DND-41 (cell line): ENCODE data around the gene TUBA1B.

Experiments
- ATAC-seq: fragments of 200-7000 bp; cut with Tn5 transposase; 3 replicates; pipeline ENCODE4 v1.9.1; 2021; ENCODE audit warnings: low read depth; ENCODE audit not compliant: insufficient read depth
- DNase-seq: peaks from one replicate; pipeline ENCODE4 v3.0.0-alpha.2; 2020
- H2AFZ ChIP-seq: 2 replicates; pipeline ENCODE4 v1.6.0; 2012; ENCODE audit warnings: low read depth, low read length
- H3K27ac ChIP-seq: 2 replicates; pipeline ENCODE4 v1.5.1; 2012; ENCODE audit warnings: low read length, inconsistent platforms
- H3K27me3 ChIP-seq: fragments of 200-600 bp; sonication (generic); 2 replicates; pipeline ENCODE4 v1.6.0; 2012; ENCODE audit warnings: low read length, mild to moderate bottlenecking, inconsistent platforms; ENCODE audit not compliant: insufficient read depth, poor library complexity
- H3K36me3 ChIP-seq: 2 replicates; pipeline ENCODE4 v1.5.1; 2012; ENCODE audit warnings: low read length, inconsistent platforms; ENCODE audit not compliant: insufficient read depth
- H3K4me1 ChIP-seq: 2 replicates; pipeline ENCODE4 v1.5.1; 2012; ENCODE audit warnings: mild to moderate bottlenecking, low read length; ENCODE audit not compliant: insufficient read depth
- H3K4me2 ChIP-seq: 2 replicates; pipeline ENCODE4 v1.6.0; 2012; ENCODE audit warnings: mild to moderate bottlenecking, moderate library complexity, low read length, inconsistent platforms; ENCODE audit not compliant: insufficient read depth
- H3K4me3 ChIP-seq, 2 experiments: fragments of 200-600 bp in 1 of 2; shearing (Covaris generic) in 1 of 2; 2 replicates each; pipeline ENCODE4 v1.5.1; 2012 to 2016; ENCODE audit warnings: inconsistent platforms in 2 of 2, low read length in 2 of 2, mild to moderate bottlenecking in 2 of 2, low read depth in 1 of 2, moderate library complexity in 1 of 2
- H3K79me2 ChIP-seq: 2 replicates; pipeline ENCODE4 v1.6.0; 2012; ENCODE audit warnings: low read length, inconsistent platforms; ENCODE audit not compliant: insufficient read depth
- H3K9ac ChIP-seq: 2 replicates; pipeline ENCODE4 v1.6.0; 2012; ENCODE audit warnings: low read depth, mild to moderate bottlenecking, inconsistent platforms, low read length, moderate library complexity
- H3K9me3 ChIP-seq: 2 replicates; pipeline ENCODE4 v1.5.1; 2012; ENCODE audit warnings: low read length, moderate library complexity, mild to moderate bottlenecking, inconsistent platforms; ENCODE audit not compliant: insufficient read depth, severe bottlenecking
- H4K20me1 ChIP-seq: 2 replicates; pipeline ENCODE4 v1.6.0; 2012; ENCODE audit warnings: low read length; ENCODE audit not compliant: insufficient read depth
- EZH2 ChIP-seq: IDR thresholded peaks from 3 replicates; pipeline ENCODE4 v1.6.1; 2012; ENCODE audit warnings: borderline replicate concordance, low read depth, mild to moderate bottlenecking, moderate library complexity, low read length, inconsistent platforms; ENCODE audit not compliant: severe bottlenecking
- TF ChIP-seq, protein P1 (sequence below): IDR thresholded peaks from 2 replicates; pipeline ENCODE4 v1.5.1; 2012; ENCODE audit warnings: borderline replicate concordance, low read length, moderate library complexity, mild to moderate bottlenecking; ENCODE audit not compliant: poor library complexity, severe bottlenecking; ENCODE audit errors: extremely low read depth

The TUBA1B gene

DNA sequence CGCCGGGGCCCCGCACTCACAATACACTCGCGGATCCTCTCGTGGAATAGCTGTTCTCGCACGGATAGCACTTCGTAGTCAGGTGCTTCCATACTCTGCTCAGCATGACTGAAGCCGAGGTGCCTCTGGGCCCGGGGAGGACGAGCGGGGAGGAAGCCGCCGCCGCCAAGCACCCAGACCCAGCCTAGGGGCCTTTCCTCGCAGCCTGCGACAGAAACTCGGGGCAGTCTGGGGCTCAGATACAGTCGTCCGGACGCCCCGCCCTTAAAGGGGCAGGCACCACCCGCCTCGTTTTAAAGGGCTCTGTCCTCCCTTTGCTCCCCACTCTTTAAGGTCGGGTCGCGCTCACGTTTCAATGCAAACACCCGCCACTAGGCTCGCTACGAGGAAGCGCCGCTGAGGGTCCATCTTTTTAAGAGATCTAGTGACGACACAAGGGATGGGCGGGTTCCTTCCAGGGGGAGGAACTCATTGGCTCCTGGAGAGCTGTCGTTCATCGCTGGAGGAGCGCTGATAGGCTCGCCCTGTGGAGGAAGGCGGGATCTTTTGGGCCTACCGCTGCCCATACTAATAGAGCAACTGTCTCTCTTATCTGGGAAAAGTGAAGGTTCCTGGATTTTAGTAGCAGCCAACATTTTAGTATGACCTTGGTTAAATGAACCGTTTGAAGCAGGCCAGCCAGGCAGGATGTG lies 20.6 kb downstream of the TUBA1B start, which contains the start of gene LMBR1L:
Gene LMBR1L (minus strand): TSS at position 384 of the 692 bp plus-strand sequence. CDS start 292 bp downstream, at position 92.
- H3K4me2 ChIP-seq = peak within 1 kb of the TSS; percentile 92
- H3K4me1 ChIP-seq = peaks cover 26% of the 10 kb centered on the region
- H3K27ac ChIP-seq = peak within 1 kb of the TSS; percentile 82
- H2AFZ ChIP-seq = peak within 1 kb of the TSS; percentile 86
- peaks cover 37% of the 10 kb centered on the region for H3K79me2 ChIP-seq
- H4K20me1 ChIP-seq = peaks cover 18% of the 10 kb centered on the region
- H3K27me3 ChIP-seq = no peaks in the 10 kb centered on the region
- no peaks in the 10 kb centered on the region for H3K9me3 ChIP-seq
- H3K9ac ChIP-seq = peak within 1 kb of the TSS; percentile 85
- peak within 1 kb of the TSS; percentile 81 to 90; a peak in 3 of 4 replicates for H3K4me3 ChIP-seq
- peaks cover 22% of the 10 kb centered on the region for H3K36me3 ChIP-seq
- ATAC-seq (peak; percentile 98), DNase-seq (peak; percentile 96)
- TF ChIP-seq, protein P1, sequence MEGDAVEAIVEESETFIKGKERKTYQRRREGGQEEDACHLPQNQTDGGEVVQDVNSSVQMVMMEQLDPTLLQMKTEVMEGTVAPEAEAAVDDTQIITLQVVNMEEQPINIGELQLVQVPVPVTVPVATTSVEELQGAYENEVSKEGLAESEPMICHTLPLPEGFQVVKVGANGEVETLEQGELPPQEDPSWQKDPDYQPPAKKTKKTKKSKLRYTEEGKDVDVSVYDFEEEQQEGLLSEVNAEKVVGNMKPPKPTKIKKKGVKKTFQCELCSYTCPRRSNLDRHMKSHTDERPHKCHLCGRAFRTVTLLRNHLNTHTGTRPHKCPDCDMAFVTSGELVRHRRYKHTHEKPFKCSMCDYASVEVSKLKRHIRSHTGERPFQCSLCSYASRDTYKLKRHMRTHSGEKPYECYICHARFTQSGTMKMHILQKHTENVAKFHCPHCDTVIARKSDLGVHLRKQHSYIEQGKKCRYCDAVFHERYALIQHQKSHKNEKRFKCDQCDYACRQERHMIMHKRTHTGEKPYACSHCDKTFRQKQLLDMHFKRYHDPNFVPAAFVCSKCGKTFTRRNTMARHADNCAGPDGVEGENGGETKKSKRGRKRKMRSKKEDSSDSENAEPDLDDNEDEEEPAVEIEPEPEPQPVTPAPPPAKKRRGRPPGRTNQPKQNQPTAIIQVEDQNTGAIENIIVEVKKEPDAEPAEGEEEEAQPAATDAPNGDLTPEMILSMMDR = peak; percentile 59
- no peak for TF ChIP-seq EZH2

DNA sequence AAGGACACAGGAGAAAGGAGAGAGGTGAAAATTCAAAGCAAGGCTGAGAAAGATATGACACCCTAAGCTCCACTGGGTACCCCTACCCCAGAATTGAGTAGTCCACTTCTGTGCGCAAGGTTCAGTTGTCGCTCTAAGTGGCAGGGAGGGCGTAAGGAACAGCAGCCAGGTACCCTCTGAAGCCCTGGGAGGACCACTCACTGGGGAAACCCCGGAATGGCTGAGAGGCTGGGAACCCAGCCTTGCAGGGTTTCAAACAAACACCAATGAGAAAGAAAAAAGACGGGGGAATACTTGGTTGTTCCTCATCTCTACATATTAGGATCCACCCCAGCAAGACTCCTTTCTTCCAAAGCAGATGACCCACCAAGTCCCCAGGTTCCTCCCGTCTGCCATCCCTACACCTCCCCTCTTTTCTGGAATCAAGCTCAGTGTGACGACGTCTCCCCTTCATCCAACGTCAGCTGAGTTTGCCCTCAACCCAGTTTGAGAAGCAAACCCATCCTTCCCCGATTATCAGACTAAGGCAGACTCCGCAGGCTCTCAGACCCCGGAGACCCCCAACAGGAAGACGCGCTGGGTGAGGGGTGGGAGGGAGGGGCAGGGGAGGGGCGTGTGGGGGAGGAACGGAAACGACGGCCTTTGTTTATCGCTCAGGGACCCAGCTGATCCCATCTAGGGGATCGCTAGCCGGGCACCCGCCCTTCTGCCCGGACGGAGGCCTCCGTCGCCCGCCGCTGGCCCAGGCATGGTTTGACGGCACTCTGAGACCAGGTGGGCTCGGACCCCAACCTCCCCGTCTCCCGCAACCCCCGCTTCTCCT lies 21.3 kb downstream of the TUBA1B start:
- no peaks in the 10 kb centered on the region for H3K9me3 ChIP-seq
- peak overlapping the region; percentile 85 for H3K9ac ChIP-seq
- H3K79me2 ChIP-seq = peaks cover 43% of the 10 kb centered on the region
- H3K4me1 ChIP-seq = peaks cover 26% of the 10 kb centered on the region
- TF ChIP-seq EZH2 = no peak
- TF ChIP-seq, protein P1 = no peak
- peaks cover 29% of the 10 kb centered on the region for H3K36me3 ChIP-seq
- peak overlapping the region; percentile 84 for H2AFZ ChIP-seq
- H3K27me3 ChIP-seq = no peaks in the 10 kb centered on the region
- H3K4me3 ChIP-seq = peak overlapping the region; percentile 81 to 90; a peak in 3 of 4 replicates
- H3K27ac ChIP-seq = peak overlapping the region; percentile 77
- DNase-seq = peak; percentile 50
- peak; percentile 15; the same call in 1 of the 3 replicates for ATAC-seq
- H4K20me1 ChIP-seq = peaks cover 26% of the 10 kb centered on the region
- peak overlapping the region; percentile 92 for H3K4me2 ChIP-seq

DNA sequence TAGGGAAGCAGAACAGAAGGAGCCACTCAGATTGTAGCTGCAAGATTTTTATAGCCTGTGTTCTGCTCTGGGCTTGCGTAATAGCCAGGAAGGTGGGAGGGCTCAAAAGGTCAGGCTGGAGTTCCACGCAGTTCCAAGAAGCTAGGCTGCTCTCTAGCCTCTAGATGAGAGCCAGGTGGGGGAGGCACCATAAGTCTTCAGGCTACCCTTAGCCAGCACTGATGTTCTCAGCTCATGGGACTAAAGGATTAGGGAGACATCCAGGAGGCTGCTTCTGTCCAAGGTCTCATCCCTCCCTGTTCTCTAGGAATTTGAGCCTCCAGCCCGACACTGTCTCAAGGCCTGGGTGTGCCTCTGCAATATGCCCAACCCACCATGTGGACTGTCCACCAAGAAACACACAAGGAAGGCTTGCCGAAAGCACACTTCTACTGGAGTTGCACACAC lies 22.2 kb downstream of the TUBA1B start:
- H3K27ac ChIP-seq = peak overlapping the region; percentile 67
- H2AFZ ChIP-seq = no peak overlapping the region

More for the DNA sequence above, 22.2 kb downstream of the TUBA1B start:
- TF ChIP-seq, protein P1 = no peak
- TF ChIP-seq EZH2 = no peak
- Histone ChIP-seq H3K4me3 (peak overlapping the region in 1 of 2 experiments; percentile 90; a peak in 2 of 4 replicates), H3K4me2 (peak overlapping the region; percentile 92), H3K9ac (peak overlapping the region; percentile 85; the same call in 1 of the 2 replicates), H3K9me3 (no peaks in the 10 kb centered on the region), H3K79me2 (peaks cover 48% of the 10 kb centered on the region), H3K4me1 (peaks cover 26% of the 10 kb centered on the region), H3K27me3 (no peaks in the 10 kb centered on the region), H4K20me1 (peaks cover 30% of the 10 kb centered on the region), H3K36me3 (peaks cover 38% of the 10 kb centered on the region)
- DNase-seq = no peak
- no peak for ATAC-seq
